IMR-90 (cell line): ENCODE results near the gene PHC2. TPM values are rescaled to one million over a fixed set of nuclear protein-coding genes. Genes with fewer than 3 reads are reported as not detected.
"Not testable (repeated sequence)": the region's sequence is repeated elsewhere in the genome, so short reads cannot be mapped to it uniquely, and the experiment has no call there.

Experiments used
- ATAC-seq: fragments of 200-7000 bp; cut with Tn5 transposase; 2 replicates; pipeline ENCODE4 v1.9.1; 2020; ENCODE audit warnings: low read depth, mild to moderate bottlenecking, moderate library complexity
- BruUV-seq: library from RNA; stranded (reverse); fragments of 400-500 nt; replicated peaks from 2 replicates; lab custom pipeline; 2021; lab: Mats Ljungman, UMichigan
- CTCF ChIA-PET: fragments of 300-600 bp; formaldehyde crosslinking; extraction: SDS; loops from one replicate; lab custom pipeline; 2021; ENCODE audit warnings: antibody characterized with exemption; lab: Yijun Ruan, JAX
- POLR2A ChIA-PET: fragments of 300-600 bp; sonication (Branson Sonifier 250); formaldehyde crosslinking; loops from one replicate; lab custom pipeline; 2022; ENCODE audit warnings: antibody characterized with exemption; ENCODE audit not compliant: unreplicated experiment; lab: Charles Lee
- DNase-seq: peaks from one replicate; pipeline ENCODE4 v3.0.0; 2013
- H2AFZ ChIP-seq: replicated peaks from 2 replicates; pipeline ENCODE3; 2013; ENCODE audit warnings: low read length, mild to moderate bottlenecking; ENCODE audit not compliant: poor library complexity
- H2AK5ac ChIP-seq: 2 replicates; pipeline ENCODE4 v1.6.1; 2013; ENCODE audit warnings: low read depth, low read length, inconsistent platforms
- H2AK9ac ChIP-seq: replicated peaks from 2 replicates; pipeline ENCODE3; 2013; ENCODE audit warnings: mild to moderate bottlenecking, low read depth, low read length, moderate library complexity; ENCODE audit not compliant: poor library complexity
- H2BK120ac ChIP-seq: 2 replicates; pipeline ENCODE4 v1.6.1; 2013; ENCODE audit warnings: low read depth, low read length, inconsistent platforms
- H2BK15ac ChIP-seq: 3 replicates; pipeline ENCODE4 v1.6.1; 2013; ENCODE audit warnings: low read depth, low read length, inconsistent platforms
- H2BK20ac ChIP-seq: 2 replicates; pipeline ENCODE4 v1.6.1; 2013; ENCODE audit warnings: low read depth, mild to moderate bottlenecking, inconsistent platforms, low read length, moderate library complexity
- H2BK5ac ChIP-seq: 2 replicates; pipeline ENCODE4 v1.6.1; 2013; ENCODE audit warnings: mild to moderate bottlenecking, low read depth, low read length, inconsistent platforms; ENCODE audit not compliant: poor library complexity, severe bottlenecking
- H3K14ac ChIP-seq: replicated peaks from 2 replicates; pipeline ENCODE4 v1.6.1; 2013; ENCODE audit warnings: low read depth, low read length, inconsistent platforms
- H3K18ac ChIP-seq: 2 replicates; pipeline ENCODE4 v1.6.1; 2013; ENCODE audit warnings: low read depth, low read length, control low read depth
- H3K23ac ChIP-seq: 2 replicates; pipeline ENCODE4 v1.6.1; 2013; ENCODE audit warnings: low read depth, low read length, inconsistent platforms
- H3K27ac ChIP-seq: 2 replicates; pipeline ENCODE4 v1.5.1; 2013; ENCODE audit warnings: mild to moderate bottlenecking, control low read depth, low read length; ENCODE audit not compliant: insufficient read depth
- H3K27me3 ChIP-seq: 2 replicates; pipeline ENCODE4 v1.6.1; 2013; ENCODE audit warnings: low read length; ENCODE audit not compliant: control insufficient read depth, insufficient read depth
- H3K36me3 ChIP-seq: 2 replicates; pipeline ENCODE4 v1.6.1; 2013; ENCODE audit warnings: low read length, mixed read lengths; ENCODE audit not compliant: control insufficient read depth, insufficient read depth
- H3K4ac ChIP-seq: 2 replicates; pipeline ENCODE4 v1.6.1; 2013; ENCODE audit warnings: low read depth, low read length, inconsistent platforms
- H3K4me1 ChIP-seq: 2 replicates; pipeline ENCODE4 v1.6.1; 2013; ENCODE audit warnings: low read length, mixed read lengths; ENCODE audit not compliant: control insufficient read depth, insufficient read depth
- H3K4me2 ChIP-seq: 2 replicates; pipeline ENCODE4 v1.6.1; 2013; ENCODE audit warnings: low read depth, mild to moderate bottlenecking, control low read depth, low read length, moderate library complexity
- H3K4me3 ChIP-seq: 2 replicates; pipeline ENCODE4 v1.5.1; 2013; ENCODE audit warnings: low read depth, mild to moderate bottlenecking, control low read depth, low read length, moderate library complexity; ENCODE audit not compliant: insufficient read depth
- H3K56ac ChIP-seq: 2 replicates; pipeline ENCODE4 v1.6.1; 2013; ENCODE audit warnings: low read length, inconsistent platforms; ENCODE audit not compliant: insufficient read depth; ENCODE audit errors: extremely low read depth
- H3K79me1 ChIP-seq, 2 experiments: 2 replicates each; pipeline ENCODE4 v1.6.1; 2013; ENCODE audit warnings: low read length in 2 of 2, inconsistent platforms in 1 of 2, low read depth in 1 of 2
- H3K9ac ChIP-seq: 2 replicates; pipeline ENCODE4 v1.6.1; 2013; ENCODE audit warnings: low read depth, low read length, control low read depth
- H3K9me1 ChIP-seq: 2 replicates; pipeline ENCODE4 v1.6.1; 2013; ENCODE audit warnings: low read length, inconsistent platforms; ENCODE audit not compliant: insufficient read depth
- H3K9me3 ChIP-seq: 2 replicates; pipeline ENCODE4 v1.6.1; 2013; ENCODE audit warnings: low read length; ENCODE audit not compliant: control insufficient read depth, insufficient read depth
- H4K20me1 ChIP-seq: 2 replicates; pipeline ENCODE4 v1.6.1; 2013; ENCODE audit warnings: low read length, inconsistent platforms; ENCODE audit not compliant: insufficient read depth
- H4K5ac ChIP-seq: 2 replicates; pipeline ENCODE4 v1.6.1; 2013; ENCODE audit warnings: mild to moderate bottlenecking, low read depth, low read length, control low read depth
- H4K8ac ChIP-seq, 2 experiments: 2 replicates each; pipeline ENCODE4 v1.6.1; 2013; ENCODE audit warnings: low read depth in 2 of 2, low read length in 2 of 2, control low read depth in 1 of 2, inconsistent platforms in 1 of 2
- H4K91ac ChIP-seq: 2 replicates; pipeline ENCODE4 v1.6.1; 2013; ENCODE audit warnings: low read depth, low read length, inconsistent platforms; ENCODE audit not compliant: insufficient read depth
- WGBS, 2 experiments: methylation state at CpG; one replicate each; pipeline versions ENCODE4 v1.1.5 to v1.1.7; 2013; ENCODE audit warnings: missing lambda C conversion rate in 2 of 2; ENCODE audit not compliant: insufficient read length in 1 of 2; ENCODE audit errors: extremely low coverage in 2 of 2; 5-methylcytosine and 5-hydroxymethylcytosine counted together
- dilution Hi-C: fragments of 300-500 bp; cut with HindIII; formaldehyde crosslinking; loops from one replicate; pipeline ENCODE4 v1.14.3; 2018; ENCODE audit warnings: low sequenced_read_pairs; ENCODE audit not compliant: unreplicated experiment
- in situ Hi-C: fragments of 300-500 bp; cut with MboI; formaldehyde crosslinking; loops from 3 replicates; pipeline ENCODE4 v1.14.3; 2019; ENCODE audit warnings: low sequenced_read_pairs, inconsistent platforms, mixed read lengths
- intact Hi-C: fragments of 100-400 bp; cut with micrococcal nuclease; formaldehyde crosslinking; loops from 2 replicates; pipeline ENCODE4 v1.10.0; 2022
- polyA plus RNA-seq, 3 experiments: library from polyadenylated mRNA; depleted of rRNA; stranded (reverse); fragments of >200 nt; gene quantifications; 2 replicates each; pipeline ENCODE4 v1.2.3, GENCODE V29; 2012; ENCODE audit warnings: low replicate concordance in 1 of 3
- total RNA-seq: library from RNA; depleted of rRNA; stranded (reverse); fragments of >200 nt; gene quantifications from 2 replicates; pipeline ENCODE4 v1.2.3, GENCODE V29; 2012

PHC2 gene
- total and polyA plus RNA-seq, 2 of the 4 experiments (the other 2 are of a cell fraction) = 46.4 to 98.1 TPM

GRCh38 chr1:33309351-33309750 is 121.5 kb downstream of the PHC2 start:
- no CpG with 5 or more reads among the region's 32 CpGs for WGBS, 2 experiments
- H2BK5ac ChIP-seq, H3K9me1 ChIP-seq, H3K4me1 ChIP-seq, H4K5ac ChIP-seq, intact Hi-C loops, H3K4me2 ChIP-seq, H3K18ac ChIP-seq, H2AK5ac ChIP-seq, H4K20me1 ChIP-seq, BruUV-seq, H3K36me3 ChIP-seq, H3K4me3 ChIP-seq, H2BK120ac ChIP-seq, DNase-seq, H4K8ac ChIP-seq, H3K23ac ChIP-seq, H3K14ac ChIP-seq, ATAC-seq, H2AK9ac ChIP-seq, H2BK15ac ChIP-seq, H3K27ac ChIP-seq, CTCF ChIA-PET, dilution Hi-C loops, H3K4ac ChIP-seq, H3K27me3 ChIP-seq, in situ Hi-C loops, H3K9me3 ChIP-seq, H3K79me1 ChIP-seq, H3K56ac ChIP-seq, POLR2A ChIA-PET, H2AFZ ChIP-seq, H4K91ac ChIP-seq, H3K9ac ChIP-seq, H2BK20ac ChIP-seq: not testable (repeated sequence)
